Cardiac fibroblast (primary cell): ENCODE data around the gene RNASE11.
A peak's percentile ranks its signal among the peaks of the same experiment; 100 is the strongest.
"Not testable (repeated sequence)": the region's sequence is repeated elsewhere in the genome, so short reads cannot be mapped to it uniquely, and the experiment has no call there.

Experiments
- DNase-seq, 2 donors: peaks; one replicate each; pipeline versions ENCODE4 v3.0.0 to v3.0.0-alpha.2; 2010; ENCODE audit warnings: low read depth in 2 of 2
- H3K4me3 ChIP-seq, 2 donors: replicated peaks in 1 of 2; 1 replicate in 1 of 2; 2 replicates in 1 of 2; pipeline ENCODE4 v1.5.1; 2011; ENCODE audit warnings: low read depth in 2 of 2, low read length in 2 of 2, mild to moderate bottlenecking in 2 of 2, moderate library complexity in 1 of 2
- CTCF ChIP-seq: IDR thresholded peaks from one replicate; pipeline ENCODE4 v1.5.1; 2011; ENCODE audit warnings: low read depth, mild to moderate bottlenecking, low read length, inconsistent platforms

The RNASE11 gene

DNA sequence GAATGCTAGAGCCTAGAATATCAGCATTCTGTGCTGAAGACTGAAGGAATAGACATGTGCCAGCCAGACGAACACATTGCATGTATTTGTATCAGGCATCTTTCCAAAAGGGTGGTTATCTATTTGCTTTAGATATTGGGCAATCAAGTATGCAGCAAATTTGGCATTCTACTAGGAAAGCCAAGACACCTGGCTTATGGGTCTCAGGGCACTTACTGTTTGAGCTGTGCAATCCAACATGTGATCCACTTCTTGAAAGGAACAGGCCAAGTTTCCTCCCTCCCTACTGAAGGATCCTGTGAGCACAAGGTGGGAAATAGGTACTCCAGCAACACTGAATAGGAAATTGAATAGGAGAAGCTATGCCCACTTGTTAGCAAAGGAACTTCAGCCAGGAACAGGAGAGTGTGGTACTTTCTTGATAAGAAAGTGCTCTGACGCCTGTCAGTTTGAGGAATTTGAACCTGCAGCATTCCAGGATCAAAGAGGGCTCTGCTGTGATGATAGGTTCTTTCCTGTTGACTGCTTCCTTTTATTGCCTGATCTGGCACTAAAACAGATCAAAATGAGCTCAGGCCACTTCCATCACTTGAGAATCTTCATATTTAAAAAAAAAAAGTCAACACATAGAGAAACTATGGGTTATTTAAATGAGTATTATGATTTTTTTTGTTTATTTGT, 33.1 kb upstream of the RNASE11 start:
- no peak for TF ChIP-seq CTCF

DNA sequence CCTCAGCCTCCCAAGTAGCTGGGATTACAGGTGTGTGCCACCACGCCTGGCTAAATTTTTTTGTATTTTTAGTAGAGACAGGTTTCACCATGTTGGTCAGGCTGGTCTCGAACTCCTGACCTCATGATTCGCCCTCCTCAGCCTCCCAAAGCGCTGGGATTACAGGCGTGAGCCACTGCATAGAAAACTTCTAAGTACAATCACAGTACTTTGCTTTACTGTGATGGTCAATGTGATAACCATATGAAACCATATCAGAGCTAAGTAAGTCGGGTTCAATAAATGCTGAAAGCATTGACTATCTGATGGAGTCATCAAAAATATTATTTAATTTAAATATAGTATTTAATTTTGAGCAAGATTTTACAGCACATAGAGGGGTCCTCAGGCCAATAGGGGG, 31.9 kb upstream of the RNASE11 start:
- H3K4me3 ChIP-seq, DNase-seq: not testable (repeated sequence)

More for the DNA sequence above, 33.1 kb upstream of the RNASE11 start:
- no peak for DNase-seq
- H3K4me3 ChIP-seq = no peak overlapping the region

GRCh38 chr14:20618271-20618749, 30.5 kb upstream of the RNASE11 start:
- H3K4me3 ChIP-seq = no peak overlapping the region
- DNase-seq = no peak

GRCh38 chr14:20617138-20618003, 29.6 kb upstream of the RNASE11 start:
- DNase-seq = no peak
- TF ChIP-seq CTCF = no peak
- no peak overlapping the region for H3K4me3 ChIP-seq

More at GRCh38 chr14:20618271-20618749, 30.5 kb upstream of the RNASE11 start:
- no peak for TF ChIP-seq CTCF

- no peak overlapping the region for H3K4me3 ChIP-seq
- DNase-seq = no peak
- no peak for TF ChIP-seq CTCF
Measured at GRCh38 chr14:20615996-20616395, 28.2 kb upstream of the RNASE11 start.

GRCh38 chr14:20614038-20614840, 26.4 kb upstream of the RNASE11 start:
- DNase-seq = peak in 1 of 2 donors; percentile 51
- TF ChIP-seq CTCF = no peak
- peak overlapping the region; percentile 49 to 64 for H3K4me3 ChIP-seq
